CD4-positive, alpha-beta T cell treated with Interleukin-12 subunit alpha and Interleukin-12 subunit beta, for 1 hour (primary cell): ENCODE data around the gene FAM181B.

Experiments
- DNase-seq: peaks from one replicate; pipeline ENCODE4 v3.0.0-alpha.2; 2020

The FAM181B gene, protein sequence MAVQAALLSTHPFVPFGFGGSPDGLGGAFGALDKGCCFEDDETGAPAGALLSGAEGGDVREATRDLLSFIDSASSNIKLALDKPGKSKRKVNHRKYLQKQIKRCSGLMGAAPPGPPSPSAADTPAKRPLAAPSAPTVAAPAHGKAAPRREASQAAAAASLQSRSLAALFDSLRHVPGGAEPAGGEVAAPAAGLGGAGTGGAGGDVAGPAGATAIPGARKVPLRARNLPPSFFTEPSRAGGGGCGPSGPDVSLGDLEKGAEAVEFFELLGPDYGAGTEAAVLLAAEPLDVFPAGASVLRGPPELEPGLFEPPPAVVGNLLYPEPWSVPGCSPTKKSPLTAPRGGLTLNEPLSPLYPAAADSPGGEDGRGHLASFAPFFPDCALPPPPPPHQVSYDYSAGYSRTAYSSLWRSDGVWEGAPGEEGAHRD

DNA sequence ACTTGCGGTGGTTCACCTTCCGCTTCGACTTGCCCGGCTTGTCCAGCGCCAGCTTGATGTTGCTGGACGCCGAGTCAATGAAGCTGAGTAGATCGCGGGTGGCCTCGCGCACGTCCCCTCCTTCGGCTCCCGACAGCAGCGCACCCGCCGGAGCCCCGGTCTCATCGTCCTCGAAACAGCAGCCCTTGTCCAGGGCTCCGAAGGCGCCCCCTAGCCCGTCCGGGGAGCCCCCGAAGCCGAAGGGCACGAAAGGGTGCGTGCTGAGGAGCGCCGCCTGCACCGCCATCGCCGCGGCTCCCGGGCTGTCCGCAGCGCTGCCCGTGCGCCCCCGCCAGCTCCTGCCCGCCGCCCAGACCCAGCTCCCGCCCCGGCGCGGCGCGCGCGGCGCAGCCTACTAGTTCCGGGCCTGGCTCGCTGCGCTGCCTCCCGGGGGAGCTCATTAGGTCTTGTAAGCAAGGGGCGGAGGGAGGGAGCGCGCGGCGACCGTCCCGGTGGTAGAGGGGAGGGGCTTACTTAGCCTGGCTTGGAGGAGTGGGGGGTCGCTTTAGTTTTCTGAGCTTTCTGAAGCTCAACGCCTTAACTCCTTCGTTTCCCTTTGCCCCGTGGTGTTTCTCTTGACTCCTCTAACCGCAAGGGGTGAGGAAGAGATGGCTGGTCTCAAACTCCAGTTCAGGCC is at the start of gene FAM181B:
Gene FAM181B, minus strand, starts transcription at position 421 of the 676 bp plus-strand sequence. Its CDS starts 135 bp downstream, at position 286.
- DNase-seq, result peak; percentile 15

DNA sequence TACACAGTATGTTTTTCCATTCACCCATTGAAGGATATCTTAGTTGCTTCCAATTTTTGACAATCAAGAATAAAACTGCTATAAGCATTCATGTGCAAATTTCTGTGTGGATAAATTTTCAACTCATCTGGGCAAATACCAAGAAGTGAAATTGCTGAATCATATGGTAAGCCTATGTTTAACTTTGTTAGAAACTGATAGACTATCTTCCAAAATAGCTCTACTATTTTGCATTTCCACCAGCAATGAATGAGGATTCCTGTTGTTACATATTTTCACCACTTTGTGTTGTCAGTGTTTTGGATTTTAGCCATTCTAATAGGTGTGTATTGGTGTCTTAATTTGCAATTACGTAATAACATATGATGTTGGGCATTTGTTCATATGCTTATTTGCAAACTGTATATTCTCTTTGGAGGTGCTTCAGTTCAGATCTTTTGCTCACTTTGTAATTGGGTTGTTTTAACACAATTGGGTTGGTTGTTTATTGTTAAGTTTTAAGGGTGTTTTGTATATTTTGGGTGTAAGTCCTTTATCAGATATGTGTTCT is 49.2 kb upstream of the FAM181B start:
- DNase-seq, result no peak

DNA sequence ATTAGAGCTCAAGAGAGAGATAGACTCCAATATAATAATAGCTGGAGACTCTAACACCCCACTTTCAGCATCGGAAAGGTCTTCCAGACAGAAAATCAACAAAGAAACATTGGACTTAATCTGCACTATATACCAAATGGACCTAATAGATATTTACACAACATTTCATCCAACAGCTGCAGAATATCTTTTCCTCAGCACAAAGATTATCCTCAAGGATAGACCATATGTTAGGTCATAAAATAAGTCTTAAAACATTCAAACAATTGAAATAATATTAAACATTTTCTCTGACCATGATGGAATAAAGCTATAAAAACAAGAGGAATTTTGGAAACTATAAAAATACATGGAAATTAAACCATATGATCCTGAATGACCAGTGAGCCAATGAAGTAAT is 45.1 kb upstream of the FAM181B start:
- DNase-seq, result no peak

DNA sequence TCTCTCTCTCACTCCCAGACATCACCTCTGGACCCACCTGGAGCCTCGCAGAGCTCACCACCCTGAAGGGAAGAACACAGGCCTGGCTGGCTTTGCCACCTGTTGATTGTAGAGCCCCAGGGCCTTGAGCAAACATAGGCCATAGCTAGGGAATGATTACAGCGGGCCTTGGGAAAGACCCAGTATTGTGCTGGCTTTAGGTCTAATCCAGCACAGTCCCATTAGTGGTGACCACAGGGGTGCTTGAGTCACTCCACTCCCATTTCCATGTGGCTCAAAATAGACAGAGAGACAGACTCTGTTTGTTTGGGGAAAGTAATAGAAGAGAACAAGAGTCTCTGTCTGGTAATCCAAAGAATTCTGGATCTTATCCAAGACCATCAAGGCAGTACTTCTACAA is 42.7 kb upstream of the FAM181B start:
- no peak for DNase-seq

DNA sequence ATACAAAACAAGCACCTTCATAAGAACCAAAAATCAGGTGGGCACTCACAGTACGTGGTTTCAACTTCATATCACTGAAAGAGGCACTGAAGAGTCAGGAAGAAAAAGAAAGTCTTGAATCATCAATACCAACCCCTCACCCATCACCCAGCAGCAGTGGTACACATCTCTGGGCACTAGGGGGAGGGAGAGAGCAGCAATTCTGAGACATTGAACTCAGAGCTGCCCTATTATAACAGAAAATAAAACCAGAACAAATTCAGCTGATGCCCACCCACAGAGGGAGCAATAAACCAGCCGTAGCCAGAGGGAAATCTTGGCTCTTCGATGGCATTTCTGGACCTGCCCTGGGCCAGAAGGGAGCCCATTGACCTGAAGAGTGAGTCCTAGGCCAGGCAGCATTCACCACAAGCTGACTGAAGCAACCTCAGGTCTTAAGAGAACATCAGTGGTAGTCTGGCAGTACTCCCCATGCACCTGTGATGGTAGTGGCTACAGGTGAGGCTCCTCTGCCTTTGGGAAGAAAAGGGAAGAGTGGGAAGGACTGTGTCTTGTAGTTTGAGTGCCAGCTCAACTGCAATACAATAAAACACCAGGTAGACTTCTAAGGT is 42.2 kb upstream of the FAM181B start:
- peak; percentile 31 for DNase-seq

DNA sequence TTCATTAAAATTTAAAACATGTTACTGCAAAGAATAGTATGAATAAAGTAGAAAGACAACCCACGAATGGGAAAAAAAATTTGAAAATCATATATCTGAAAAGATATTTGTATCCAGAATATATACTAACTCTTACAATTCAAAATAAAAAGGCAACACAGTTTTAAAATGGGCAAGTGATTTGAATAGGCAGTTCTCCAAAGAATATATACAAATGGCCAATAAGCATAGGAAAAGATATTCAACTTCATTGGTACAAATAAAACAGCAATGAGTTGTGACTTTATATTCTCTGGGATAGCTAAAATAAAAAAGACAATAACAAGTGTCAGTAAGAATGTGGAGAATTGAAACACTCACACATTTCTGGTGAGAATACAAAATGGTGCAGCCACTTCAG is 41.6 kb upstream of the FAM181B start:
- DNase-seq, result no peak

DNA sequence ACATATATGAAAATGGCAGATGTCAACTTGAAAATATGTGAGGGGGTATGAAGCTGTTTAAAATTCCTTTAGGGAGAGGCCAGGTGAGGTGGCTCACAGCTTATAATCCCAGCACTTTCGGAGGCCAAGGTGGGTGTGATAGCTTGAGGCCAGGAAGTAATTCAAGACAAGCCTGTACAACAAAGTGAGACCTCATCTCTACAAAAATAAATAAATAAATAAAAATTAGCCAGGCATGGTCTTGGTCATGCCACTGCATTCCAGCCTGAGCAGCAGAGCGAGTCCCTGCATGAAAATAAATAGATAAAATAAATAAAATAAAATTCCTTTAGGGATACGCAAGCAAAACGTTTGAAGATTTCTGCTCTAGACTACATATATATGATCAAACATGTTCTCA is 38.1 kb upstream of the FAM181B start:
- no peak for DNase-seq

DNA sequence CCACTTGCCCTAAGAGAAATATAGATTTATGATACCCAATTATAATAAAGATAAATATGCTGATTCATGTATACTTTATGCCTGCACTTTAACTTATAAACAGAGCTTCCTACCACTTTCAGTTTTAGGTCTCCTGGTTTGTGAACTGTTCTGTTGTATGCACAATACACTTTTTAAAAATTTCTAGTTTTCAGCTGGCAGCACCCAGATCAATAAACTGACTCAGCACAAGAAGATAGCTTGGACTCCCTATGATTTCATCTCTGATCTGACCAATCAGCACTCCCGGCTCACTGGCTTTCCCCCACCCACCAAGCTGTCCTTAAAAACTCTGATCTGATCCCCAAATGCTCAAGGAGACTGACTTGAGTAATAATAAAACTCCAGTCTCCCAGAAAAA is 33.5 kb upstream of the FAM181B start:
- DNase-seq, result no peak

DNA sequence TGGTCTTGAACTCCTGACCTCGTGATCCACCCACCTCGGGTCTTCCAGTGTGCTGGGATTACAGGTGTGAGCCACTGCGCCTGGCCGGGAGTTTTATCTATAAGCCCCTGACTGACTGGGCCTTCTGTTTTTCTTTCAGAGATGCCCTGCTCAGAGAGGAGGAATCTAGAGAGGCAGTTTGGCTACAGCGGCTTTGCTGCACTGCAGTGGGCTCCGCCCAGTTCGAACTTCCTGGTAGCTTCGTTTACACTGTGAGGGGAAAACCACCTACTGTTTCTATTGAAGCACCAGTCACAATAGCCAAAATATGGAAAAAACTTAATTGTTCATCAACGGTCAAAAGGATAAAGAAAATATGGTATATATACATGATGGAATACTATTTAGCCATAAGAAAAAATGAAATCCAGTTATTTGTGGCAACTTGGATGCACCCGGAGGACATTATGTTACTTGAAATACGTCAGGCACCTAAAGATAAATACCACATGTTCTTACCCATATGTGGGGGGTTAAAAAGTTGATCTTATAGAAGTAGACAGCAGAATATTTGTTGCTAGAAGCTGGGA is 31.9 kb upstream of the FAM181B start:
- no peak for DNase-seq

DNA sequence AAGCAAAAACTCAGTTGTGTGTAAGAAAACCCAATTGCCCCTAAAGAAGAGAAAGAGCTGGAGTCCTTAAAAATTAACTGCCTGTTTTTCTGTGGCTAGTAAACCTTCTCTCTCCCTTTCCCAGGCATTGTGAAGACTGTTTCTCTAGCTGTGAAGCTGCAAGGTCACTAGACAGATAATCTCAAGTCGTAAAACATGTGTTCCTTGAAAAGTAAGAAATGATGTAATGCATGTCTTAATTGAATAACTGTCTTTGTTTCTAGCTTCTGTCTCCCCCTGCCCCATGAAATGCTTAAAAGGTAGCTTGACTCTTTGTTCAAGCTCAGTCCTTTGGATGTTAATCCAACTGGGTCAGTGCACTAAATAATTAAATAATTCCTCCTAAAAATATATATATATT is 29.5 kb upstream of the FAM181B start:
- DNase-seq, result no peak

DNA sequence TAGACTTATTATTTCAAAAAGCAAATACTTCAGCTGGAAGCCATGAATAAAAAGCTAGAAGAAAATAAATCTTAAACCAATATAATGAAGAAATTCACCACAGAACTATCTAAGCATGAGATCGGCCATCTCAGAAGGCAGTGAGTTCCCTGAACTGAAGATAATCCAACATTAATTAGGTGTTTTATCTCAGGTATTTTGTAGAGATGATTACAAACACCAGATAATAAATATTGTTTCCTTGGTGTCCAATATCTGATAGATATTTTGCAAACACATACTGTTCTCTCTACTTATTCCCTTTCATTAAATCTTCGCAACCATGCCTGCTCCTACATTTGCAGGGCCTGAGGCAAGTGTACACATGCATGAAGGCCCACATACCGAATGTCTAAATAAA is 26.0 kb upstream of the FAM181B start:
- no peak for DNase-seq

DNA sequence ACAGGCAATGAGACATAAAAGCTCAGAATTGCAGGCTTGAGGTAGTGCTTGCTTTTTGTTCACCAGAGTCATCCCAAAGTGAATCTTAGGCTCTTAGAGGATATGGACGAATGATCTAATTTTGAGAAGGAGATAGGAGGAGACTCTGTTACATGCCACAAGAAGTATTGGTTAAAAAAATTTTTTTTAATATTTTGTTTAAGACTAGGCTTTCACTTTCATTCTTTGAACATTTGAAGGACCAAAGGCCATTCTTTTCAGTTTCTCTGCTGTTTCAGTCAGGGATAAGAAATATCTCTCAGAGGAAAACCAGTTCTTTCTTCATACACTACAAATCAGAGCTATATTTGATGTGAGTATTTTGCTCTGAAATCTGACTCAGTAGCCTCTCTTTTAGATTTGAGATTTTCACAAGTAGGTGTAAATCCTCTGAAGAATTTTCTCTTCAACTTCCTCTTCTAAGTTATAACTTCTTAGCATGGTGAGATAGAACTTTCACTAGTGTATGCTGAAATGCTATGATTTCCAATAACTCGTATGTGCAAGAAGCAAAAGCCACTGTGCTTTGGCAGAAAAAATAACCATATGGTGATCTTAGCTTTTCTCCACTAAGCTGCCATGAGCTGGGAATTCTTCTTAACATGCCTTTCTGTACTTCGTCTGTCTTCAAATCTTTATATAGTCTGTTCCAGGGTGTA is 24.1 kb upstream of the FAM181B start:
- DNase-seq, result no peak

DNA sequence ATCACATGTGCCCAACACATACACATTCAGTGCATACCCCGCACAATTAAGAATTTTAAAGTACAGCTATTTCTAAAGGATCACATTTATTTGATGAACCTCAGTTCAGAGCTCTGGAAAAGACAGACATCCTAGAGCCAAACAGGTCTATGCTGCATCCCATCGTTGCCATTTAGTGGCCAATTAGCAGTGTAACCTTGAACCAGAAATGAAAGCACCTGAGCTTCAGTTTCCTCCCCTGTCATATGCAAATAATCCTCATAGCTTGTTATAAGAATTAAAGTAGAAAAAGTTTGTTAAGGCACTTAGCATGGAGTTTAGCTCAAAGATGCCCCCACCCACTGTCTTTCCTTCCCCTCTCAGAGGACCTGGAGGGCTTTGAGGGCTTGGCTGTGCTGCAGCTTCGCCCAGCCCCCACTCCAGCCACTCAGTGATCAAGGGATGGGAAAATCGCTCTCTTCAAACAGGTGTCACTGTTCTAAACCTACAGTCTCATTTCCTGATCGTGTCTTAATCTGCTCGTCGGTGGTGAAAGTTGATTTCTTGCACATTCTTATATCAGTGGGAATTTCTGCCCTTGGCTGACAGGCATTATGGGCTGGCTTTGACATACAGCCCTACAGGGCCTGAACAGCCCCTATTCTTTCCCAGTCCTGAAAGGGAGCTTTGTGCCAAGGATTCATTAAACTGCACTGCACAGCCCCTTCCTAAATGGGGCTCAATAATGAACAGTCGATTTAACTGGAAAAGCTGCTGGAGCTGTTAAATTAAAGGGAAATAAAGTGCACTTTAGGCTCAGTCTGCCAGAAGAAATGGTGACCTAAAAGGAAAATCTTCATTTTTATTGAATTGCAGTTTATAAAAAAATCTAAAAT is 23.3 kb upstream of the FAM181B start:
- DNase-seq, result no peak

DNA sequence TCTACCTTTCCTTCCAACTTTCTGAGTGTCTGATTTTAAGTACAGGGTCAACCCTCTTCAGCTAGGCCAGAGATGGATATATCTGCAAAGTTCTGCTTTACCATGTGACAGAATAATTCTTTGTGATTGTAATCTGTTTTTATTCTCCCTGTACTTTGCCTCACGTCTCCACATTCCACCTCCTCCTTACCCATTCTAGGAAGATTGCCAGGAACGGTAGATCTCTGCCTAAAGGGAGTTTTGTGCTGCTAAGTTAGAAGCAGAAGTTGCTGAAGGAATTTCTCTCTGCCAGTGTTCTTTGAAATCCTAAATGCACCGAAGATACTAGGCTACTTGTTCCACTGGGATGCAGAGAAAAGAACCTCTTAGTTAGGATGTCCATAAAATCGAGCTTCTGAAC is 20.7 kb upstream of the FAM181B start:
- DNase-seq, result no peak

DNA sequence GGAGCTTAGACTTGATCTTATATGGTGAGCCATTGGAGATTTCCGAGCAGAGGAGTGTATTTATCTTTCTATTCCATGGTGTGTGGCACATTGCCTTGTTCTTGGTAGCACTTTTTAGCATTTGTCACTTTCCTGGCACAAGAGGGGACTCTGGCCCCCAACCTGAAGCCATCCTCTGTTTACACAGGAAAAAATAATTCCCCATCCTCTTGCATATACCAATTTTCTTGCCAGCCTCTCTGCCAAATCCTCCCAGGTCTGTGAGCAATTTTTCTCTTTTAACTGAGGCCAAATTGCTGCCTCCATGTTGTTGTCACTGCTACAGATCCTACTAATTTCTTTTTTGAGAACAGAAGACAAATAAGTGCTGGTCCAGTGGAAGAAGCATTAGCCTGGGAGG is 20.3 kb upstream of the FAM181B start:
- no peak for DNase-seq

DNA sequence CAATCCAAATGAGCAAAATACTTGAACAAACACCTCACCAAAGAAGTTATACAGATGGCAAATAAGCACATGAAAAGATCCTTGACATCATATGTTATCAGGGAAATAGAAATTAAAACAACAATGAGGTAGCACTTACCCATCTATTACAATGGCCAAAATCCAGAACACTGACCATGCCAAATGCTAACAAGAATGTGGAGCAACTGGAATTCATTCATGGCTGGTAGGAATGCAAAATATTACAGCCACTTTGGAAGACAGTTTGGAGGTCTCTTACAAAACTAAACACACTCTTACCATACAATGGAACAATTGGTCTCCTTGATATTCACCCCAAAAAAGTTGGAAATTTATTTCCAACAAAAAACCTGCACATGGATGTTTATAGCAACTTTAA is 19.1 kb upstream of the FAM181B start:
- DNase-seq, result no peak

DNA sequence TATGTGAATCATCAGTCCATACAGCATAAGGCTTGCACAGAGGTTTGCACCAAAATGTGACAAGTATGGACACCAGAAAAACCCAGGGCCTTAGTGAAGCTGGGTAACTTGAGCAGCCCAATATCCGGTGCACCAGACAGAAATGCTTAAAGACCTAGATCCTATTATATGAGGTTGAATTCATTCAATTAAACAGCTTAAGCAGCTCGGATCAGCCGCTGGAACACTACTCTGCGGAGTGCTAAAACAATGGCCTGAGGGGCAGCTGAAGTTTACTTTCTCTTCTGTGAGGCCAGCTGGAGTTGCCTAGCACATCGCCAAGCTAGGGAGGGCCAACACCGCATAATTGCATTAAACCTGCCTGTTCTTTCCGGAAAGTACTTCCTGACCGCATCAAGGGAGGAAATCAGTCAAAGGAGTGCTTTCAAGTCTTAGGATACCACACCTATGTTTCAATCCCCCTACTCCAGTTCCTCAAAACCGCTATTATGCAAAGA is 17.0 kb upstream of the FAM181B start:
- DNase-seq, result peak; percentile 26

DNA sequence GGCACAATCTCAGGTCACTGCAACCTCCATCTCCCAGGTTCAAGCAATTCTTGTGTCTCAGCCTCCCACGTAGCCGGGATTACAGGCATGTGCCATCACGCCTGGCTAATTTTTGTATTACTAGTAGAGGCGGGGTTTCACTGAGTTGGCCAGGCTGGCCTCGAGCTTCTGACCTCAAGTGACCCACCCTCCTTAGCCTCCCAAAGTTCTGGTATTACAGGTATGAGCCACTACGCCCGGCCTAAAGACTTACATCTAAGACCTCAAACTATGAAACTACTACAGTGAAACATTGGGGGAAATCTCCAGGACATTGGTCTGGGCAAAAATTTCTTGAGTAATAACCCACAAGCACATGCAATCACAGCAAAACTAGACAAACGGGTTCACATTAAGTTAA is 13.8 kb upstream of the FAM181B start:
- DNase-seq, result no peak

DNA sequence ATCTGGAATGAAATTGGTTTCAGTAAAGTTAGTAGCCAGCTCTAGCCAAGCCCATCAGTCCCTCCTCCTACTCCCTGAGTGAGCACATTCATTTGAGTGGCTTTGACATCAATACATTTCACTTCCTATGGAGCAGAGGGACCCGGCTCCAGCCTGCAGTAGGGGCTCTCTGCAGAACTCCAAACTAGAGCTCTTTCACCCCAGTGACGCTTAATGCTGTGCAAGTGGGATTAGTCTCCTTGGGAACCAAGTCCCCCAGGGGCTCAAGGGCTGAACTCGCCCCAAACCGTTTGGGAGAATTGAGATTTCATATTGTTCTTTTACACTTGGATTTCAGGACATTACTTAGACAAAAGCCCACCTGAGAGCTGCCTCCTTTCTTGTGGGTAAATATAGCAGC is 4.4 kb upstream of the FAM181B start:
- no peak for DNase-seq

DNA sequence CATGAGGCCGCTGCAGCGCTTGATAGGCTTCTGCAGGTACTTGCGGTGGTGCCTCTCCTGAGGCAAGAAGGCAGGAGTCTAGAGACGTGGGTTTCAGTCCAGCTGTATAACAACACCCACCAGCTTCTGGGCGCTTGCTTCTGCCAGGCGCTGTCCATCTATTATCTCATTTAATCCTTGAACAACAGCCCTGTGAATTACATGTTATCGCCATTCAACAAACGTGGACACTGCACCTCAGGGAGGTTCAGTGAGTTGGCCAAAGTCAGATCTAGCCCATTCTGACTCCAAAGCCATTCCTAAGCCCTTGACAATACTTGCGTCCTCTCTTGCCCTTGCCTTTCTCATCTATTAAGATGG is 436 bp upstream of the FAM181B start:
- DNase-seq, result no peak

DNA sequence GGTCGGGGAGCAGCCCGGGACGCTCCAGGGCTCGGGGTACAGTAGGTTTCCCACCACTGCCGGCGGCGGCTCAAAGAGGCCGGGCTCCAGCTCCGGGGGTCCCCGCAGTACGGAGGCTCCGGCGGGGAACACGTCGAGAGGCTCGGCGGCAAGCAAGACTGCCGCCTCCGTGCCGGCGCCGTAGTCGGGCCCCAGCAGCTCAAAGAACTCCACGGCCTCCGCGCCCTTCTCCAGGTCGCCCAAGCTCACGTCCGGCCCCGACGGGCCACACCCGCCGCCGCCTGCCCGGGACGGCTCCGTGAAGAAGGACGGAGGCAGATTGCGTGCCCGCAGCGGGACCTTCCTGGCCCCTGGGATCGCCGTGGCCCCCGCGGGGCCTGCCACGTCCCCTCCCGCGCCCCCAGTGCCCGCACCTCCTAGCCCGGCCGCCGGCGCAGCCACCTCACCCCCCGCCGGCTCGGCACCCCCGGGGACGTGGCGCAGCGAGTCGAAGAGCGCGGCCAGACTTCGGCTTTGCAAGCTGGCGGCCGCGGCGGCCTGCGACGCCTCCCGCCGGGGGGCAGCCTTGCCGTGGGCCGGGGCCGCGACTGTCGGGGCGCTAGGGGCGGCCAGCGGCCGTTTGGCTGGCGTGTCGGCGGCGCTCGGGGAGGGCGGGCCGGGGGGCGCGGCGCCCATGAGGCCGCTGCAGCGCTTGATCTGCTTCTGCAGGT is 775 bp downstream of the FAM181B start:
- no peak for DNase-seq
